Stimulated activated CD4-positive, alpha-beta T cell treated with anti-CD3 and anti-CD28 coated beads, Interleukin-12 subunit alpha, Interleukin-12 subunit beta, amount 100 ng/mL, for 48 hours (primary cell): ENCODE data around the gene LAMB1.
"Not testable (repeated sequence)": the region's sequence is repeated elsewhere in the genome, so short reads cannot be mapped to it uniquely, and the experiment has no call there.

ENCODE experiments used
- DNase-seq, 3 donors: peaks; one replicate each; pipeline ENCODE4 v3.0.0-alpha.2; 2020; ENCODE audit warnings: low read depth in 2 of 3, low spot score in 1 of 3

LAMB1 gene

DNA sequence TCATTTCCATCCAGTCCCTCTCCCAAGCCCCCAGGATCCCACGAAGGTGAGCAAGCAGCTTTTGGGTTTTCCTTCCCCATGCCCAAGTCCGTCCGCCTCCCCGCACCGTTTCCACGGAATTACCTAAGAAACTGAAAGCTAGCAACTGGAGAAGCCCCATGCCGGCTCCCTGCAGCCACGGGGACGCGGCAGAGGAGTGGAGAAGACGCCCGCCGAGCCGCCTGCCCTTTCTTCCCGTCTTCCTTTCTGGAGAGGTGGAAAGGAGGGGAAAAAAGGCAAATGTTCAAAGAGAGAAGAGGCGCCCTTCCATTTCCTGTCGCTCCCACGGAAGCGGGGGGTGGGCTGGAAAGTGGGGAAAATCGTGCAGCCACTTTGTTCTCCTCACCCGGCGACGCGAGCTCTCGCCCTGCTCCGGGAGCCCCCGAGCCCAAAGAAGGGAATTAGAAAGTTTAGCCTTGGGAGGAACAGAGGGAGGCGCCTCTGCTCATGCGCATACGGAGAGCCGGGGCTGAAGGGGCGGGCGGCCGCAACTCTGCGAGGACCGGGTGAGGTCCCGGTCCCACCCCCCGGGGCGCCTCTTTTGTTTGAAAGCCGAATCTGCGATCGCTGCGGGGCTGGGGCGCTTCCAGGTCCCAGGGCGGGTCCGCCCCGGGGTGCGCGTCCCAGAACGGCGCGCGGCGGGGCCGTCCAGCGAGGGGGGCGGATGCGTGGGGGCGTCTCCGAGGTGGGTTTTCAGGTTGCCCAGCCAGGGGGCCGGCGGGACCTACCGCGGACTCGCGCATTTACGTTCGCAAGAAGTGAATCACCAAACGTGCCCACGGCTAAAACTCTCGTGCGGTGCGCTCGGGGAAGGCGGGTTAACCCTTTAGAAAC is at the start of gene LAMB1:
Gene LAMB1, minus strand, starts transcription at position 436 of the 873 bp plus-strand sequence. Its CDS starts 276 bp downstream, at position 160.
- no peak for DNase-seq

DNA sequence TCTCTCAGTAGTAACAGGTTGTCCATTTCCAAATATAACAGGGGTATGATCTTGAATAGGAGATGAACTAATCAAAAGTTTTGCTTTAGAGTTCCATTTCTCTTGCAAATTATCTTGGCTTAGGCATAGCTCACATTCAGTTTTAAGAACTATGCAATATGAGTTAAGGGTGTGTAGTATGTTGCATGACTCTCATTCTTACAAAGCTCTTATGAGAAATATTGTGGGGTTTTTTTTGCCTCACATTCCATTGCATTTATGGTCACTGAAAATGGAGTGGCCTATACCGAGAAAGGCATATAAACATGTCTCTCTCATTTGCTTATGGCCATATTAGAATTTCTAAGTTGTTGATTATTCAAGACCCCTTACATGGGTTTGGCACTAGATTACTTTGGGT is 48.5 kb upstream of the LAMB1 start:
- no peak for DNase-seq

DNA sequence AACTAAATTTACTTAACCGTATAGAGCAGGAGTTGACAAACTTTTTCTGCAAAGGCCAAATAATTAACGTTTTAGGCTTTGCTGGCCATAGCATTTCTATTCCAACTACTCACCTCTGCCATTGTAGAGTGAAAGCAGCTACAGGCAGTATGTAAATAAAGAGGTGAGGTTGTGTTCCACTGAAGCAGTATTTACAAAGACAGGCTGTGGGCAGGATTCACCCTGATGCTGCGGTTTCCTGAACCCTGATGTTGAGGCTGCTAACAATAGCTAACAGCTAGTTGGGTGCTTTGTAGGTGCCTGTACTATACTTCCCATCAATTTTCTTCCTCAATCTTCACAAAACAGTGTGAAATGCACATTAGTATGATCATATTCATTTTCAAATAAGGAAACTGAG is 47.0 kb upstream of the LAMB1 start:
- no peak for DNase-seq

DNA sequence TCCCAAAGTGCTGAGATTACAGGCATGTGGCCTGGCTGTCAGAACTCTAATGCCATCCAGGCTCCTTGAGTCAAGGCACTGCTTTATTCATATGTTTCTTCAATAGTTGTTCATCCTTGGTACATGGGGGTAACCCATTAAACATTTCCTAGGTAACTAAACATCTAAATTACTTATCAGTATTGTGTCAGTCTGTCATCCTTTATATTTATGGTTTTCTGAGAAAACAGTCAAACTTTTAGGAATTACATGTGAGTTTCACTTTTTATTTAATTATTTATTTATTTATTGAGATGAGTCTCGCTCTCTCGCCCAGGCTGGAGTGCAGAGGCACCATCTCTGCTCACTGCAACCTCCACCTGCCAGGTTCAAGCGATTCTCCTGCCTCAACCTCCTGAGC is 45.5 kb upstream of the LAMB1 start:
- no peak for DNase-seq

DNA sequence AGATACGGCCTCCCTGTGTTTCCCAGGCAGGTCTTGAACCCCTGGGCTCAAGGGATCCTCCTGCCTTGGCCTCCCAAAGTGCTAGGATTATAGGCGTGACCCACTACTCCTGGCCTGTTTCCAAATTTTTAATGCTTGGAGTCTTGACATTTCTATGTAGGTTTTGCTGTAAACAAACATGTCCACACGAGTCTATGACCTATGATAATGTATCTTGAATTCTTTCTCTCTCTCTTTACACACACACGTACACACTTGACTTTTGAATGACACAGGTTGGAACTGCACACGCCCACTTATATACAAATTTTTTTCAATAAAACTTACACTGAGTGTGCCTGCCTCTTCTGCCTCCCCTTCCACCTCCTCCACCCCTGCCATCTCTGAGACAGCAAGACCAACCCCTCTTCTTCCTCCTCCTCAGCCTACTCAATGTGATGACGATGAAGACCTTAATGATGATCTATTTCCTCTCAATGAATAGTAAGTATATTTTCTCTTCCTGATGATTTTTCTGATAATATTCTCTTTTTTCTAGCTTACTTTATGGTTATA is 44.1 kb upstream of the LAMB1 start:
- DNase-seq: no peak

DNA sequence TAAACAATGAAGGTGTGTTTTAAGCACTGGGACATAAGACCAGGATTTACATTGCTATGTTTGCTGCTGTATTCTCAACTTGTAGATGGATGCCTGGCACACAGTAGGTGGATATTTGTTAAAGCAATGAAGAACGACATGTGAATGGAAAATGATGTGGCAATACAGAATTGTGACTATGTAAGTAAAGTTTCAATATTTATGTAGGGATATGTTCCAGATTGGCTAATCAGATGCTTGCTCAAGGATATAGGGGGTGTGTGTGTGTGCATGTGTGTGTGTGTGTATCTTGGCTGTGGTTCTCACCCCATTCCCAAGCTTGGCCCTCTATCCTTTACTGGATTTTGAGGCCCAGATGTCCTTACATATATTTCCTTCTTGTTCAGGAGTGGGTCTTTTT is 42.7 kb upstream of the LAMB1 start:
- DNase-seq: no peak

DNA sequence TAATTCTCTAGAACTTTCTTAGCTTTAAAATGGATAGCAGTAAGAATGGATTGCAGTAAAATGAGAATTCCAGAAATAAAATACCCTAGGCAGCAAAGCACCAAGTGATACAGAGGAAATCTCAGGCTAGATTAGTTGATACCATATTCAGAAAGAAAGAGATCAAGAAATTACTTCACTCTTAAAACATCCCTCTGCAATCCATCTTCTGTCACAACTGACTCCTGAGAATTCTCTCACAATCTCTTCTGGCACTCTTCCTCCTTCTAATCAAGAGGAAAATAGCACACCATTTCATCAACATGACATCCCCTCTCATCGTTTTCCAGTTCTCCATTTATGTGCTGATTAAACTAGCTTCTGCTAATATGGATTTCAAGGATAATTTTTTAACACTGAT is 42.2 kb upstream of the LAMB1 start:
- DNase-seq: no peak

DNA sequence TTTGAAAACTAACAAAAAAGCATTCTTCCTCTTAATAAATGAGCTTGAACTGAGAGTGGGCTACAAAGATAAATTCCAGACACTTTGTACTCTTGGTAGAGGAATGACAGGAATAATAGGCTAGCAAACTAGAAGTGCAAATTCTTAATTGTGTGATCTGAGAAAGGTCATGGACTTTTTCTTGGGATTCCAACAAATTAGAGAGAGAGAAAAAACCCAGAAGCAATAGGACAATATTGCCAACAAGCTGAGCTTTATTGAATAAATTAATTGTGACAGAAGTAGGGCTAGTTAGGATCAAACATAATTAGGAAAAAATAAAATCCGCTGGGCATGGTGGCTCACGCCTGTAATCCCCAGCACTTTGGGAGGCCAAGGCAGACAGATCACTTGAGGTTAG is 41.4 kb upstream of the LAMB1 start:
- DNase-seq: no peak

DNA sequence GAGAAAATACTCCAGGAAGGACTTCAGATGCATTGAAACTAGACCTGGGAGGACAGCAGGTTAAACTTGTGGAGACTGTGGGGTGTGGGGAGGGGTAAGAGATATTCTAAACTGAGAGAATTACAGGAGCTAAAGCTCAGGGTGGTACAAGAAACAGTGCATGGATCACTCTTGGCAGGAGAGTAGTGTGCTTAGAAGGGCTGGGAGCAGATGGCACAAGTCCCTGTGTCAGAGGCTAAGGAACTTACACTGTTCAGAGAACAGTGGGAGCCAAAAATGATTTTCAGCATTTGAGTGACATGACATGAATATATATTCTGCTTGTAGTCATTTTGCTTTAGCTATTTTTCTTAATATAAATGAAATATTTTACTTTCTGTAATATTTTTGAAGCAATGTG is 36.0 kb upstream of the LAMB1 start:
- no peak for DNase-seq

DNA sequence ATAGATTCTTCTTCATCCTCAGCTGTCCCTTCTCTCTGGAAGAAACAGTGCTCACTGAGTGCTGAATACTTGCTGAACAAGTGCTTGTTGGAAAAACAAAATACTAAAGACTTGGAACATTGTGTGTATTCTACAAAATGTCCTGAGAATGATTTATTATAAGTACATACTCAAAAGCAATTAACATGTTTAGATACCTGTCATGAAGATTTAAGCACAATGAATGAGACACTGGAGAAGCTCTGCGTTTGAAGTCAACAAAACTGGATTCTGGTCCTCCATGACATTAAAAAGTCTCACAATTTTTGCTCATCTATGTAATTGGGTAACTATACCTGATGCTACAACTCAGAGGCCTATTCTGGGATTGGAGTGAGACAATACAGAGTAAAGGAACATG is 34.8 kb upstream of the LAMB1 start:
- no peak for DNase-seq

DNA sequence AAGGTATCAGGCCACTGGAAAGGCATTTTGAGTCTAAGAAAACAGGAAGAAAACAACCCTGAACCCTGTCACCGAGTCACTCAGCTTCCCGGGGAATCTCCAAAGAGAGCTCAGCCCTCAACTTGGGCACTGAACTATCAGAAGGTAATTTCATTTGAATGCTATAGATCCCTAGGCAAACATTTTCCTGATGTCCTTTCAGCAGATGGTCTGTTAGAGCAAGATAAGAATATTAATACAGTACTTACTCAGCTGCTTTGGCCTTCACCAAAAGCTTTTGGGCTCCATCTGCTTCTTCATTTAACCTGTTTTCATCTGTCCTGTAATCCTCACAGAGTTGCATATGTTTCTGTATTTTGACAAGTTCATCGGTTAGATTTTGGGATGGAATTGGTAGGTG is 34.2 kb upstream of the LAMB1 start:
- no peak for DNase-seq

DNA sequence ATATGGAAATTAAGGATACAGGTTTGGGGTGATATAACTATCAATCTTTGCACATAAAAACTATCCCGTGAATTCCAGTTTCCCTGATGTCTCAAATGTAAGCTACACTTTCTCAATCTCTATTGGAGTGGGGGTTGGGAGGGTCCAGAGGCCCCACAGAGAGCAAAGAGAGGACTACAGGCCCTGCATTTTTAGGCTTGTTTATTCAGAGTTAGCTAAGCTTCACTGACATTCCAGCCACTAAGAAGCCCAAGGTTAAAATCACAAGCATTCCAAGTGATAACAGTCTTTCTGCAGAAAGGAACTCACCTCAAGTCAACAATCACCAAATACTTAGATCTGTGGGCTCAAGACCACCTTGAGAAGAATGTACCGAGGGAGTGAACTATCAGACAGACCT is 31.6 kb upstream of the LAMB1 start:
- DNase-seq: no peak

DNA sequence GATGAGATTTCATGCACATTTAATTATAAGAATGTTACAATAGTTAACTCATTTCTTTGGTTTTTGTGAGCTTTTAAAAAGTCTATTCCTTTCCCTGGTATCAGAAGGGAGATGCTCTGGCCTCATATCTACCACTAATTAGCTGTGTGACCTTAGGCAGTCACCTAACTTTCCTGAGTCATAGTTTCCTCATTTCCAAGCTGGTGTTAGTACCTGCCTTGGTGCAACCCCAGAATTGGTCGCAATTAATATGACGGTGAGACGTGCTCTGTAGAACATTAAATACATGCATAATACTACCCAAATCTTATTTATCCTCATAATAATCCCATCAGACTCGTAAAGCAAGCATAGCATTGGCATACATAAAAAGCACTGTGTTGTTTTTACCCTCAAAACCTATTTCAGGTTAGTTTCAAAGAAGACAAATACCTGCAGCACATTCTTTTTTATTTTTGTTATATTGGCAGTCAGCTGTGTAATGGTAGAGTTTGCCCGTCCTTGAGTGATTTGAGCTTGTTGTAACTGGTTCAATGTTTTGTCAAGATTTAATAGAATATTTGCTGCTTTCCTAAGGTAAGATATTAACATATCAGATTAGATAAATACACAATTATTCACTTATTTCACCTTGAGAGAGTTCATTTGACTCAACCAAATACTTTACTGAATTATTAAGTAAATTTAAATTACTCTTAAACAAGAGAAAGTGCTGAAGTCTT is 31.0 kb upstream of the LAMB1 start:
- DNase-seq: no peak

DNA sequence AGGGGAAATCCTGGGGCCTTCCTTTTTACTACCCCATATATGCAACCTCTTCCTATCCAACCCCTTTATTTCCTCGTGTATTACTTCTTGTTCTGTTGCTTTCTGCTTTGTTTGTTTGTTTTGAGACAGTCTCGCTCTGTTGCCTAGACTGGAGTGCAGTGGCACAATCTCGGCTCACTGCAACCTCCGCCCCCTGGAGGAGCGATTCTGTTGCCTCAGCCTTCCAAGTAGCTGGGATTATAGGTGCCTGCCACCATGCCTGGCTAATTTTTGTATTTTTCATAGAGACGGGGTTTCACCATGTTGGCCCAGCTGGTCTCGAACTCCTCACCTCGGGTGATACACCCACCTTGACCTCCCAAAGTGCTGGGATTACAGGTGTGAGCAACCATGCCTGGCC is 30.3 kb upstream of the LAMB1 start:
- not testable (repeated sequence) for DNase-seq

DNA sequence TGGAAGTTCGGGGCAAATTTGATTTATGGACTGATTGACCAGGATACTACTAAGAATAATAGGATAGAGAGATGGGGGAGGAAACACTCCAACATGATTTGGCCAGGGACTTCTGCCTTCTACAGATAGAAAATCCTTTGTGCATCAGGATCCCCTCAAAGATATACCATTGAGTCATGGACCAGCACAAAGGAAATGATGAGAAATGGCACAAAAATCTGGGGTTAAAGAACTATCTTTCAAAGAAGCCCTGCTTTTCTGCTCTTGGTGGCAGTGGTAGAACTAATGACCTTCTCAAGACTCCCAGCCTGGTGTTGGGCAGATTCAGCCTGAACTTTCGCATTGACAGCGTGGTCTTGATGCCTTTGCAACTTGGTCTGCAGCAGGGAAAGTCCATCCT is 27.6 kb upstream of the LAMB1 start:
- no peak for DNase-seq

DNA sequence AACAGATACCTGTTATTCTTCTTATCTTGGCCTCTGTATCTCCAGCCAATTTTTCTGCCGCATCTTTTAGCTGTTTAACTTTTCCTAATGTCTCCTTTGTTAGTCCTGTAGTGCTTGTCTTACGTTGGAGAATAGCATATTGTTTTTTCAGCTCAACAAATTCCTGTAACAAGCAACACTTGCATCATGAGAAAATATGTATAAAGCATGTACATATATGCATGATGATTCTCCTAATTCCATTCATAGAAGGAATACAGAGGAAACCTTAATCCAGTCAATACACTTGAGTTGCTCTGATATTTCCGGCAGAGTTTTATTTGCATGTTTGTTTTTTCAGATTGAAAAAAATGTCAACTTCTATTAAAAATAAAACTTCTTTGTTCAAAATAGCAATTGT is 26.1 kb upstream of the LAMB1 start:
- no peak for DNase-seq

DNA sequence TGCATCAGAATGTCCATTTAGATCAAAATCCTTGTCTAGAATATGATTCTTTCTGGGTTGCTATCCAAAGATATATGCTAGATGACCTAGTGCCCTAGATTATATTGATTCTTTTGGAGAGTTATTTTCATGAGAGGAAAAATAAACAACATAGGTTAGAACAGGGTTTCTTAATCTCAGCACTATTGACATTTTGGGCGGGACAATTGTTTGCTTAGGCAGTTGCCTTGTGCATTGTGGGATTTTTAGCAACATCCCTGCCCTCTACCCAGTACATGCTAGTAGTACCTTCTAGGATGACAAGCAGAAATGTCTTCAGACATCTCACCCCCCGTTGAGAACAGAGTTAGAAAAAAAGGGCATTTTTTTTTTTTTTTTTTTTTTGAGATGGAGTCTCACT is 25.1 kb upstream of the LAMB1 start:
- DNase-seq: no peak

DNA sequence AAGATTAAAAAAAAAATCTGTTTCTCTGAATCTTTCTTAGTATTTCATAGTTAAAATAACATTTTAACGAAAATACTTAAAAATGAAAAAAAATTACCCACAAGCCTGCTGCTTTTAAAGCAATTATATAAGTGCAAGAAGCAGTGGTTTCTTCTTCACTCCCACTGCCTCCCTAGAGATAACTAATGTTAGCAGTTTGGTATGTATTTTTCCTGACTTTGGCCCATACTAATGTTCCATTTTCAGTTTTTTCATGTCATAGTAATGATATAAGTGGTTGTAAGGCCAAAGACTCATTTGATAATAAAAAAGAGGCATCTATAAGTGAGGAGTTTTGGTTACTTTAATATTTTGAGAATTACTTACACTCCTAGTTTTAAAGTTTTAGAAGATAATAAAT is 24.3 kb upstream of the LAMB1 start:
- no peak for DNase-seq

DNA sequence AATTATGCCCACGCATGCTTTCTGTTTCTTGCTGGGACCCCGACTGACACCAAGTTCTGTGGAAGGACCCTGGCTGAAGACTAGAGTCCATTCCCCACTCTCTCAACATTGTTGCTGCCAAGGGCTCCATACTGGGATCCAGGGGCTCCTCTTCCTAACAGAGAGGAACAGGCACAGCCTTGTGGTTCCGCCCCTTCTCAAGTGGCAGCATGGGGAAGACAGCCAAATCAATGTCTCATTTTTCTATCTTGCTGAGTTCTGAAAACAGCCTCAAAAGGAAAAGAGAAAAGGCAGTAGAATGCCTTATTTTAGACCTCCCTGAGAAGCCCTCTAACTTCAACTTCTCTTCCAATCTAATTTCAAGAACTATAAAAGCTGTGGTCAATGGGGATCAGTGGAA is 23.7 kb upstream of the LAMB1 start:
- no peak for DNase-seq

DNA sequence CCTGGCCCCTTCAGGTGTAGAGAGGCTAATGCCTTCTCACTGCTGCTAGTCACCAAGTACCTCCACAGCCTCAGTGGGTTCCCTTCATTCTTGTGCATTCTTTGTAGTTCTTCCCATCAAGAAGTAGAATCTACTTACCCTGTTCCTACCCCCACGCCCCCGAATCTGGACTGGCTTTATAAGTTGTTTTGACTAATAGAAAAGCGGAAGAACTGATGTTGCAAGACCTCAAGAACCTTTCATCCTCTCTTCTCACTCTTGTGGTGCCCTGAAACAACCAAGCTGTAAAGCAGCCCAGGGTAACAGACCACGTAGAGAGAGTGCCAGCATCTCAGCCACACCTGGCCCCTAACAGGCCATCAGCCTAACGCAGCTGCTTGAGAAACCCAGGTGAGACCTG is 23.2 kb upstream of the LAMB1 start:
- DNase-seq: no peak

DNA sequence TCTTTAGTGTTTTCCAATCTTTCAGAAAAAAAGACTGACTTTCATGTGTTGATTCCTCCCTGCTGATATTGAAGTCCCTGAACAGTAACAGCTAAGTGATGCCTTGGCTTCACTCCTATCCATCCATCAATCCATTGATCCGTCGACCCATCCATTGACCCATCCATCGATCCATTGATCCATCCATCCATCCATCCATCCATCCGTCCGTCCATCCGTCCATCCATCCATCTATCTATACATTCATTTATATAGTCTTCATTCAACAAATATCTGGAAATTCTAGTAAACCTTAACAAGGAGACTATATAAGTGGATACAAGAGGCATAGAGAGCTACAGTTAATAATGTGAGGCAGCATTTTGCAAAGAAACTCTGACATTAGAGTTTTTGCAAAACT is 21.6 kb upstream of the LAMB1 start:
- DNase-seq: no peak

DNA sequence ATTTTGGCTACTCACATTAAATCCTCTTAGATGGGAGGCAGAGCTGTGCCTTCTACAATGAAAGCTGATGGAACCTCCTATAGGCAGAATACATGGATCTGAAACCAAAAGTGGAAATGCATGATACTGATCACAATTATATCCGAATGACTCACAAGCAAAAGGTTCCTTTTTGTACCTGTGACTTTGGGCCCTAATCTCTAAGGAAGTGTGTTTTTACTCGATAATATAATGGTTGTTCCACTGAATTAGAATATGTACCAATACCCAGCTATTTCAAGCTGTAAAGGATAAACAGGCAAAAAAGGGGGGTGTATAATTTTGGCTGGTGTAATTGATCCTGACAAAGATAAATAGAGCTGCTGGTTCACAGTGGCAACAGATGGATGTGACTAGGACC is 17.6 kb upstream of the LAMB1 start:
- no peak for DNase-seq
